Activated CD4-positive, alpha-beta T cell treated with anti-CD3 and anti-CD28 coated beads, Interleukin-2, amount 10 ng/mL, durations not matched to agents 7 days and 5 days (primary cell): ENCODE data around the gene TBC1D4. TPM values are rescaled to one million over a fixed set of nuclear protein-coding genes. Genes with fewer than 3 reads are reported as not detected.

Experiments used
- total RNA-seq, 2 experiments: library from RNA; stranded (reverse); gene quantifications; one replicate each; pipeline ENCODE4 v1.2.3, GENCODE V29; 2021

The TBC1D4 gene
- total RNA-seq, 2 experiments from 2014 or later, result 27.2 to 32.9 TPM

Other genes with a start within 250 kb of the TBC1D4 start
- gene COMMD6, start 55.7 kb upstream of the TBC1D4 start, total RNA-seq, result 100 to 1,000 TPM; 135 TPM
- 10 to 100 TPM; 37.6 to 40.6 TPM for gene UCHL3, start 67.6 kb upstream of the TBC1D4 start, total RNA-seq
- 10 to 100 TPM; 23.1 to 30.7 TPM for gene LMO7, start 154.2 kb upstream of the TBC1D4 start, total RNA-seq